Measurements from ENCODE around the gene PRKACB.

Gene PRKACB

DNA sequence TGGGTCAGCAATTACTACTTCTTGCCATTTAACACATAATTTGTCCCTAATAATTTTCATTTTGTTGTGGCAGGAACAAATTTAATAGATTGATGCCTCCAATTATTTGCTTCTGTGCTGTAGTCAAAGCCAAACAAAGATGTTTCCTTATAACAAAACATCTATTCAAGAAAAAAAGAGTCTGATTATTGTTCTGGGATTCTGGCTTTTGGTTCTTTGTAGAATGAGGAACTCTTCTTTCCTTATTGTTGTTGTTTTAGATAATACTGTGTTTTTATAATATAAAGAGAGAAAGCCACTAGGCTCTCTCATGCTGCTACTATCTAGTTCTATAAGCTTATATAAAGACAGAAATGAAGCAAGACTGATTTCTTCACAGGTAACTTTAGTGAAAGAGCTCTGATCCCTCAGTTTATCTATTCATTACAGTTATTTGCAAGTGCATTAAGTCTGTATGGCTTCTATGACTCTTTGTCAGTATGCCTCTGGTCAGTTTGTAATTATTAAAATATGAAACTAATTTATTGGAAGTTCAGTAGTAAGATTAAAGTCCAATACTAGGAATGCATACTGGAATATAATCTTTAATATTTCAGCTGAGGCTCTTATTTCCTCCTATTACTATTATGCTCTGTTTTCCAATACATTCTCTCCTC, 37.4 kb downstream of the PRKACB start:
- Histone ChIP-seq H3K27me3 (ENCODE audit: insufficient read depth, low read depth, severe bottlenecking) (no peaks in the 10 kb centered on the region), H3K36me3 (no peaks in the 10 kb centered on the region), H3K27ac (no peak overlapping the region), H3K4me3 (ENCODE audit: low read depth, low read length) (no peak overlapping the region), H3K9me3 (ENCODE audit: severe bottlenecking) (no peaks in the 10 kb centered on the region)
- no peak for DNase-seq
- TF ChIP-seq, protein P1, sequence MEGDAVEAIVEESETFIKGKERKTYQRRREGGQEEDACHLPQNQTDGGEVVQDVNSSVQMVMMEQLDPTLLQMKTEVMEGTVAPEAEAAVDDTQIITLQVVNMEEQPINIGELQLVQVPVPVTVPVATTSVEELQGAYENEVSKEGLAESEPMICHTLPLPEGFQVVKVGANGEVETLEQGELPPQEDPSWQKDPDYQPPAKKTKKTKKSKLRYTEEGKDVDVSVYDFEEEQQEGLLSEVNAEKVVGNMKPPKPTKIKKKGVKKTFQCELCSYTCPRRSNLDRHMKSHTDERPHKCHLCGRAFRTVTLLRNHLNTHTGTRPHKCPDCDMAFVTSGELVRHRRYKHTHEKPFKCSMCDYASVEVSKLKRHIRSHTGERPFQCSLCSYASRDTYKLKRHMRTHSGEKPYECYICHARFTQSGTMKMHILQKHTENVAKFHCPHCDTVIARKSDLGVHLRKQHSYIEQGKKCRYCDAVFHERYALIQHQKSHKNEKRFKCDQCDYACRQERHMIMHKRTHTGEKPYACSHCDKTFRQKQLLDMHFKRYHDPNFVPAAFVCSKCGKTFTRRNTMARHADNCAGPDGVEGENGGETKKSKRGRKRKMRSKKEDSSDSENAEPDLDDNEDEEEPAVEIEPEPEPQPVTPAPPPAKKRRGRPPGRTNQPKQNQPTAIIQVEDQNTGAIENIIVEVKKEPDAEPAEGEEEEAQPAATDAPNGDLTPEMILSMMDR (IDR thresholded peaks at IDR 0.05; ENCODE audit: low read depth, low read length) = no peak

- no peak for DNase-seq
- H3K9me3 ChIP-seq (ENCODE audit: severe bottlenecking) = no peaks in the 10 kb centered on the region
These were observed 46.4 kb downstream of the PRKACB start for GRCh38 chr1:84190455-84190854.

GRCh38 chr1:84192681-84193080, 48.6 kb downstream of the PRKACB start:
- Histone ChIP-seq H3K27ac (no peak overlapping the region), H3K9me3 (ENCODE audit: severe bottlenecking) (no peaks in the 10 kb centered on the region), H3K27me3 (ENCODE audit: insufficient read depth, low read depth, severe bottlenecking) (no peaks in the 10 kb centered on the region), H3K4me3 (ENCODE audit: low read depth, low read length) (no peak overlapping the region), H3K36me3 (peaks cover 5% of the 10 kb centered on the region)
- no peak for DNase-seq
- TF ChIP-seq, protein P1 (IDR thresholded peaks at IDR 0.05; ENCODE audit: low read depth, low read length) = no peak

More at GRCh38 chr1:84190455-84190854, 46.4 kb downstream of the PRKACB start:
- H3K27me3 ChIP-seq (ENCODE audit: insufficient read depth, low read depth, severe bottlenecking) = no peaks in the 10 kb centered on the region
- TF ChIP-seq, protein P1 (IDR thresholded peaks at IDR 0.05; ENCODE audit: low read depth, low read length) = no peak
- H3K36me3 ChIP-seq = no peaks in the 10 kb centered on the region; the same call in 1 of the 2 replicates
- no peak overlapping the region for H3K27ac ChIP-seq
- H3K4me3 ChIP-seq (ENCODE audit: low read depth, low read length) = no peak overlapping the region

DNA sequence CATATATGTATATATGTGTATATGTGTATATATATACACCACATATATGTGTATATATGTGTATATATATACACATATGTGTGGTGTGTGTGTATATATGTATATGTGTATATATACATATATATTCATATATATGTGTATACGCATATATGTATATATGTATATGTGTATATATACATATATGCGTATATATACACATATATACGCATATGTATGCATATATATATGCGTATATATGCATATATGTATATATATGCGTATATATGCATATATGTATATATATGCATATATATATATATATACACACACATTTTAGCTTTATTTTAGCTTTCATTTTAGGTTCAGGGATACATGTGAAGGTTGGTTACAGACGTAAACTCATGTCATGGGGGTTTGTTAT, 54.8 kb downstream of the PRKACB start:
- Histone ChIP-seq H3K27ac (no peak overlapping the region), H3K27me3 (ENCODE audit: insufficient read depth, low read depth, severe bottlenecking) (no peaks in the 10 kb centered on the region), H3K36me3 (peaks cover 13% of the 10 kb centered on the region), H3K9me3 (ENCODE audit: severe bottlenecking) (no peaks in the 10 kb centered on the region), H3K4me3 (ENCODE audit: low read depth, low read length) (no peak overlapping the region)
- TF ChIP-seq, protein P1 (IDR thresholded peaks at IDR 0.05; ENCODE audit: low read depth, low read length) = no peak
- no peak for DNase-seq

- TF ChIP-seq, protein P1 (IDR thresholded peaks at IDR 0.05; ENCODE audit: low read depth, low read length) = no peak
- Histone ChIP-seq H3K4me3 (ENCODE audit: low read depth, low read length) (no peak overlapping the region), H3K36me3 (peaks cover 13% of the 10 kb centered on the region), H3K9me3 (ENCODE audit: severe bottlenecking) (no peaks in the 10 kb centered on the region), H3K27me3 (ENCODE audit: insufficient read depth, low read depth, severe bottlenecking) (no peaks in the 10 kb centered on the region), H3K27ac (no peak overlapping the region)
- DNase-seq = no peak
These were observed 55.2 kb downstream of the PRKACB start for GRCh38 chr1:84199257-84199656.

DNA sequence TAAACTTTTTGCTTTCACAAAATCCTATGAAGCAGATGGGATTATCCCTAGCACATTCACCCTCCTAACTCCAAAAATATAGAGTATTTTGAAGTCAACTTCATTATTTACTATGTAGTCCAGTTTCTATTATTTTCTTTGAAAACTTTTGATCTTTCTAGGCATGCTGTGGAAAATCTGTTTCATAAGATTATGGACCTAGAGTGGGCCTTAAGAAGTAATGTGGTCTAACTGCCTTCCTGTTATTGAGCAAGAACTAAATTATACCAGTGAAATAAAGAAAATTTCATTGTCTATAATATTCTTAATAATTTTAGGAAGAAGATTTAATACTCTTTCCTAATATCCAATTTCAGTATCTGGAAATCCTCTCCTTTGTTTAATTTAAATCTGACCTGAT, 58.1 kb downstream of the PRKACB start:
- no peak for DNase-seq
- H3K4me3 ChIP-seq (ENCODE audit: low read depth, low read length) = no peak overlapping the region
- H3K9me3 ChIP-seq (ENCODE audit: severe bottlenecking) = no peaks in the 10 kb centered on the region
- H3K27me3 ChIP-seq (ENCODE audit: insufficient read depth, low read depth, severe bottlenecking) = no peaks in the 10 kb centered on the region
- peaks cover 10% of the 10 kb centered on the region for H3K36me3 ChIP-seq
- no peak overlapping the region for H3K27ac ChIP-seq
- TF ChIP-seq, protein P1 (IDR thresholded peaks at IDR 0.05; ENCODE audit: low read depth, low read length) = no peak
